Memory B cell (primary cell): ENCODE data around the gene SS18L1.

Experiments
- ATAC-seq: fragments of 150-1000 bp; cut with Tn5 transposase; 2 replicates; pipeline ENCODE4 v1.10.0; 2021; ENCODE audit warnings: low read depth, mild to moderate bottlenecking, moderate library complexity
- DNase-seq, 2 donors: peaks; one replicate each; pipeline ENCODE4 v3.0.0; 2022; ENCODE audit warnings: low spot score in 2 of 2
- H3K27ac Mint-ChIP-seq: one replicate; pipeline ENCODE4 v1.8.0; 2022; ENCODE audit warnings: mild to moderate bottlenecking, moderate library complexity, mixed read lengths
- H3K27me3 Mint-ChIP-seq: one replicate; pipeline ENCODE4 v1.8.0; 2022; ENCODE audit warnings: mixed read lengths
- H3K36me3 Mint-ChIP-seq: one replicate; pipeline ENCODE4 v1.8.0; 2022; ENCODE audit warnings: mild to moderate bottlenecking, mixed read lengths
- H3K4me1 Mint-ChIP-seq: one replicate; pipeline ENCODE4 v1.8.0; 2022; ENCODE audit warnings: mixed read lengths
- H3K4me3 Mint-ChIP-seq: one replicate; pipeline ENCODE4 v1.8.0; 2022; ENCODE audit warnings: mild to moderate bottlenecking, moderate library complexity, mixed read lengths
- H3K9me3 Mint-ChIP-seq: one replicate; pipeline ENCODE4 v1.8.0; 2022; ENCODE audit warnings: mixed read lengths

SS18L1 gene

DNA sequence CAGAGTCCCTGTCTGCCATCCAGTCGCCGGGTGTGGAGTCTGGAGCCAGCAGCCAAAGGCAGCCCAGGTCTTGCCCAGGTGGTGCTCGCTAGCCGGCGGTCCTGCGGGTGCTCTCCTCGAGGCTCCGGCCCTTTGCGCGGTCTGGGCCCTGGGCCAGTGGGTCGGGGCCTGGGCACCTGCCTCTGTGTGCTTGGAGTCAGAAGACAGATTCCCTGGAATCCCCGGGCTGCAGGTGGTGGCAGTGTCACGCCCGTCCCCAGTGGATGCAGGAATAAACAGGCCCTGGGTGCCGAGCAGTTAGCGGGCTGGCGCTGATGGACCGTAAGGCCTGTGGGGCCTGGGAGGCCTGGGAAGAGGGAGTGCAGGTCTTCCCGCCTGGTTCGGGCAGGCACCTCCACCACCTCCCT is 5.3 kb downstream of the SS18L1 start:
- no peaks in the 10 kb centered on the region for H3K9me3 Mint-ChIP-seq
- H3K4me3 Mint-ChIP-seq: no peak overlapping the region
- peaks cover 15% of the 10 kb centered on the region for H3K36me3 Mint-ChIP-seq
- DNase-seq (no peak), ATAC-seq (no peak)
- no peak overlapping the region for H3K27ac Mint-ChIP-seq
- peaks cover 24% of the 10 kb centered on the region for H3K4me1 Mint-ChIP-seq
- no peaks in the 10 kb centered on the region for H3K27me3 Mint-ChIP-seq

DNA sequence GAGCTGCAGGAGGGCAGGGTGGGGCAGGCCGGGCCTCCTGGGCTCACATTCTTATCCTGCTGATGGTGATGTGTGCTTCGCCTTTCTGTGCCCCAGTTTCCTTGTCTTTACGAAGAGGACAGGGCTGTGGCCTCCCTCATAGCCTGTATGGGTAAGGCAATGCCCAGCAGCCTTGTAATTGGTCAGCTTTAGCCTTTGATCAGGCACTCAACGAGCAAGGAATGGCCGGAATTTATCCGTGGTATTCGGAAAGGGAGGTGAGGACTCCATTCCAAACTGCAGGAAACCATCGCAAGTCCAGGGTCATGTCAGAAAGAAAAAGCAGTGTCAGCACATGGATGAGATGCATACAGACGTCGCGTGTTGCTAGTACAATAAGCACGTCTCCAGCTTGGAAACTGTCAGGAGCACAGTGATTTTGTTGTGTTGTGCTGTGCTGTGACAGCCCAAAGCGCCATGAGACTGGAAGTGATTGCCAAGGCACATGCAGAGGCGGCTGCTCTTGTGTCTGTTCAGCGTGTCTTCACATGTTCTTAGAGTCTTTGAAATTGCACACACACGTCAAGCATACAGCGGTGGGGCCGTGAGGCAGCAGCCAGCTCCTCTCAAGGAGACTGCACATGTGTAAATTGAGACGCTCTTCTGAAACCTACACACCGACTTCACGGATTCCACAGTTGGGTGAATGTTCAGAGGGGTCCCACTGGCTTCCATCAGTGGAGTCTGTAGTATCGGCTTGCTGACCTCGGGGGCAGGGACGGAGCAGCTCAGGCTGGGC is 6.2 kb downstream of the SS18L1 start:
- no peak for DNase-seq
- H3K9me3 Mint-ChIP-seq: no peaks in the 10 kb centered on the region
- peaks cover 21% of the 10 kb centered on the region for H3K4me1 Mint-ChIP-seq
- H3K27ac Mint-ChIP-seq: no peak overlapping the region
- H3K36me3 Mint-ChIP-seq: peaks cover 22% of the 10 kb centered on the region
- no peaks in the 10 kb centered on the region for H3K27me3 Mint-ChIP-seq
- no peak for ATAC-seq
- H3K4me3 Mint-ChIP-seq: no peak overlapping the region

DNA sequence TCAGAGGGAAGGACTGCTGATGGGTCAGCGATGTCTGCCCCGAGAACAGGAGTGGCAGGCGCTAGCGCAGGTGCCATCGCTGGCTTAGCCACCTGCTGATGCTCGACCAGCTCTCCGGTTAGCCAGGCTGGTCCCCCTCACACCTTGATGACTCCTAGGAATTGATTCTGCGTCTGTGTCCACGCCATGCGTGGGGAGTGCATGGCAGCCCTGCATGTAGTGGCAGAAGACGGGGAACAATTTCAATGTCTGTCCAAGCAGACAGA is 6.7 kb downstream of the SS18L1 start:
- H3K9me3 Mint-ChIP-seq: no peaks in the 10 kb centered on the region
- H3K27me3 Mint-ChIP-seq: no peaks in the 10 kb centered on the region
- peaks cover 24% of the 10 kb centered on the region for H3K36me3 Mint-ChIP-seq
- ATAC-seq: no peak
- no peak overlapping the region for H3K4me3 Mint-ChIP-seq
- no peak overlapping the region for H3K27ac Mint-ChIP-seq
- DNase-seq: no peak
- H3K4me1 Mint-ChIP-seq: peaks cover 17% of the 10 kb centered on the region

- Mint-ChIP-seq H3K4me3 (no peak overlapping the region), H3K4me1 (peaks cover 15% of the 10 kb centered on the region), H3K36me3 (peaks cover 24% of the 10 kb centered on the region), H3K9me3 (no peaks in the 10 kb centered on the region), H3K27me3 (no peaks in the 10 kb centered on the region), H3K27ac (no peak overlapping the region)
- DNase-seq (no peak), ATAC-seq (no peak)
Observed at GRCh38 chr20:62151225-62151624, 7.7 kb downstream of the SS18L1 start.

DNA sequence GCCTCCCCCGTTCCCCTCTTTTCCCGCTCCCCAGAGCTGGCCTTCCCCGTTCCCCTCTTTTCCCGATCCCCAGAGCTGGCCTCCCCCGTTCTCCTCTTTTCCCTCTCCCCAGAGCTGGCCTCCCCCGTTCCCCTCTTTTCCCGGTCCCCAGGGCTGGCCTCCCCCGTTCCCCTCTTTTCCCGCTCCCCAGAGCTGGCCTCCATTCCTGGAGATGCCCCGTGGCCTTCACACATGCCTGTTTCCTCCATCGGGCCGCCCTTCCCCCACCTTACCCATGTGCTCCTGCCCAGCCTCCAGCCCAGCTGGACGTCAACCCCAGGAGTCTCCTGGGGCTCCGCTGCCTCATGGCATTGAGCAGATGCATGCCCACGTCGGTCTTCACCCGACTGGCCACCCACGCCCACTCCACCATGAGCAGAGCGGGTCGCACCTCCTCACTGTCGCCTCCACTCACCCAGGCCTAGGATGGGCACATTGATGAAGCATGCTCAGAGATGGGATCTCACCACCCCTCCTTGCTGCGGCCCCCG is 8.3 kb downstream of the SS18L1 start:
- DNase-seq (no peak), ATAC-seq (no peak)
- Mint-ChIP-seq H3K36me3 (peaks cover 24% of the 10 kb centered on the region), H3K27me3 (no peaks in the 10 kb centered on the region), H3K4me1 (peaks cover 16% of the 10 kb centered on the region), H3K27ac (no peak overlapping the region), H3K9me3 (no peaks in the 10 kb centered on the region), H3K4me3 (no peak overlapping the region)

DNA sequence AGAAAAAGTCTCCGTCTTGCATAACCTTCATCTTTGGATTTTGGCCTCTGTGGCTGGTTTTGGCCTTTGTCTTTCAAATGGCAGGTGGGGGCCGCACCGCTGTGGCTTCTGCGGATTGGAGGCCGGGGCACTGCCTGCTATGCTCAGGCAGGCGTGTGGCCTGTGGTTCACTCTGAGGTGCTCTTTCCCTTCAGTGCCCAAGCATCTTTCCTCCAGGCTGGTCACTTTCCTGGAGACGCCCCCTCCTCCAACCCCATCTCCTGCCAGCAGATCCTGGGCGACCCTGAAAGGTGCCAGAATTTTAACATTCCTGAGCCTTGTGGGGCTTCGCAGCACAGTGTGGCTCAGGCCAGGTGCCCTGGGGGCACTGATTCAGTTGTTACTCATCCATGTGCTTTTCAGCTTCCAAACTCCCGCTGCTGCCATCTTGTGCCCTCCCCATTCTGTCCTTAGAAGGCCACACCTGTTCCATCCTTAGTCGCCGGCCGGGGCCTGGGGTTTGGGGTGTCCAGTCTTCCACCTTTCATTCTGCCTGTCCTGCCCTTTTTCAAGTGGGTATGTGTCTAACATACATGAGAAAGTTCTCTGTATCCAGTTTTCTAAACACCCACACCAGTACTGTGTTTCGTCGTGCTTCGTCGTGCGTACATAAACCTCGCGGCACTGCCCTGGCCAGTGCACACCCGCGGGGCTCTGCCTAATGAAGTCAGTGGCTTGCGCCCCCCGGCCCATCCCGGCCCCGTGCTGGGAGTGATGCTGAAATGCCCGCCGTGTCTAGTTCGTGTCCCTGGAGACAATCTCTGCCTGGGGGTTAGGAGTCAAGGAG is 12.1 kb downstream of the SS18L1 start:
- peaks cover 25% of the 10 kb centered on the region for H3K36me3 Mint-ChIP-seq
- H3K27me3 Mint-ChIP-seq: no peaks in the 10 kb centered on the region
- H3K9me3 Mint-ChIP-seq: no peaks in the 10 kb centered on the region
- peaks cover 13% of the 10 kb centered on the region for H3K4me1 Mint-ChIP-seq
- no peak overlapping the region for H3K27ac Mint-ChIP-seq
- no peak for ATAC-seq
- no peak for DNase-seq
- no peak overlapping the region for H3K4me3 Mint-ChIP-seq

DNA sequence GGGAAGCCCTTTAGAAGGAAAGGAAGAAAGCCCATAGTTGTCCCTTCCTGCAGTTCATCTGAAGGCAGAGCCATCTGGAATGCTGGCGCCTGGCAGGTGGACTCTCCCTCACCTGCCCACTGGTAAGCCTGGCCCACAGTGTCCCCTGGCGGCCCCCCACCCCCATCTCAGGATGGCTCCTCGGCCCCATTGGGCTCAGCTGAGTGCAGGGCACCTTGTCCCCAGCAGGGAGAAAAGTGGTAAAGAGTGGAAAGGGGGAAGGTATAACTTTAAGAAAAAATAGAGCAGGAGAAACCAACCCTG is 12.6 kb downstream of the SS18L1 start:
- Mint-ChIP-seq H3K36me3 (peaks cover 25% of the 10 kb centered on the region), H3K9me3 (no peaks in the 10 kb centered on the region), H3K27me3 (no peaks in the 10 kb centered on the region), H3K27ac (no peak overlapping the region), H3K4me3 (no peak overlapping the region), H3K4me1 (peaks cover 13% of the 10 kb centered on the region)
- ATAC-seq (no peak), DNase-seq (no peak)

DNA sequence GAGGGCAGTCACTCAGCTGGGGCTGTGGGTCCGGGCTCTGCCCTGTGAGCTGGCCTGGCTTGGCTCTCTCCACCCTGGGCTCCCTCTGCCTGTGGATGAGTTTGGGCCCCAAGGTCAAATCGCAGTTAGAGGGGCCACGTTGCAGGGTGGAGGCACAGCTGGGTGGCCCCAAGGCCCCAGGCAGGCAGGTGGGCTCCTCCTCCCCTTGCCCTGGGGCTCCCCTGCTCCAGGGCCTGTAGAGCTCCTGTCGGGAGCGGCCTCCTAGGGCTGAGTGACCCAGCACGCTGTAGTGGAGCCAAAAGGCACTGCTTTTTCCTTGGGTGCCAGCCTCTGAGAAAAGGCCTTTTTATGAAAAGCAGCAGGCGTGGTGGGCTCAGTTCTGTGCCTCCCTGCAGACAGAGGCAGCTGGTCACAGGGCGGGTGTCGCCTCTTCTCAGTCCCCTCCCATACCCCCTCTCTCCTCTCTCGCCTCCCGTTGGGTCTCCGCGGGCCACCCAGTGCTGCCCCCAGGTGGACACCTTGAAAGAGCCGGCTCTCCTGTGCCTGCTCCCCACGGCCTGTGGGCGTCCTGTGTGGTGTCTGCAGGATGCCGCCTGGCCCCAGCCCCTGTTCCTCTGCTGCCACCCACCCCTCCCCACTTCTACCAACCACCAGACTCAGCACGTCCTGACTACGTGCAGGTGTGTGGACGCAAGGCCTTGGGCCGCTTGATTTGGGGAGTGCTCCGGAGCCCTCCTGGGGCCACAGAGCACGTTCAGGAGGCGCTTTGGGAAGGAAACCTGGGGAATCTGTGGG is 13.2 kb downstream of the SS18L1 start:
- peaks cover 11% of the 10 kb centered on the region for H3K4me1 Mint-ChIP-seq
- no peaks in the 10 kb centered on the region for H3K9me3 Mint-ChIP-seq
- peaks cover 25% of the 10 kb centered on the region for H3K36me3 Mint-ChIP-seq
- H3K27ac Mint-ChIP-seq: no peak overlapping the region
- peak; percentile 99 for ATAC-seq
- DNase-seq: peak; percentile 63 to 65
- no peaks in the 10 kb centered on the region for H3K27me3 Mint-ChIP-seq
- H3K4me3 Mint-ChIP-seq: no peak overlapping the region

GRCh38 chr20:62157387-62158087 is 14.0 kb downstream of the SS18L1 start:
- peaks cover 21% of the 10 kb centered on the region for H3K36me3 Mint-ChIP-seq
- no peaks in the 10 kb centered on the region for H3K27me3 Mint-ChIP-seq
- ATAC-seq: no peak
- no peak overlapping the region for H3K4me3 Mint-ChIP-seq
- no peak overlapping the region for H3K27ac Mint-ChIP-seq
- H3K9me3 Mint-ChIP-seq: no peaks in the 10 kb centered on the region
- DNase-seq: no peak
- peaks cover 11% of the 10 kb centered on the region for H3K4me1 Mint-ChIP-seq

DNA sequence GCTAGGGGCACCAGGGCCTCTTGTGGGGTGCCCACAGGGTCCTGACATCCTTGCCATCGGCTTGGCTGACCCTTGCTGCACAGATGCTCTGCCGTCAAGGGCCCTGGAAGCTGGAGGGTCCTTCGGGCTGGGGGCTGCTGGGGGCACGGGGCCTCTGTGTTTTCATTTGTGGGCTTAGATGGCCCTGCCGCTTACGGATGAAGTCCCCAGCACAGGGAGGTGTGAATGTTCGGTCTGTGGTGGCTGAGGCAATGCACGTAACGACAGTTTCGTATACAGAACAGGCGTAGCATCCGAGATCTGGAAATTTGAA is 14.5 kb downstream of the SS18L1 start:
- H3K36me3 Mint-ChIP-seq: peaks cover 17% of the 10 kb centered on the region
- H3K27ac Mint-ChIP-seq: no peak overlapping the region
- no peak for ATAC-seq
- no peak overlapping the region for H3K4me3 Mint-ChIP-seq
- peaks cover 11% of the 10 kb centered on the region for H3K4me1 Mint-ChIP-seq
- no peaks in the 10 kb centered on the region for H3K27me3 Mint-ChIP-seq
- no peak for DNase-seq
- H3K9me3 Mint-ChIP-seq: no peaks in the 10 kb centered on the region

GRCh38 chr20:62158541-62158940 is 15.0 kb downstream of the SS18L1 start:
- Mint-ChIP-seq H3K36me3 (peaks cover 16% of the 10 kb centered on the region), H3K4me1 (peaks cover 11% of the 10 kb centered on the region), H3K4me3 (no peak overlapping the region), H3K9me3 (no peaks in the 10 kb centered on the region), H3K27ac (no peak overlapping the region), H3K27me3 (no peaks in the 10 kb centered on the region)
- ATAC-seq: no peak
- DNase-seq: no peak

DNA sequence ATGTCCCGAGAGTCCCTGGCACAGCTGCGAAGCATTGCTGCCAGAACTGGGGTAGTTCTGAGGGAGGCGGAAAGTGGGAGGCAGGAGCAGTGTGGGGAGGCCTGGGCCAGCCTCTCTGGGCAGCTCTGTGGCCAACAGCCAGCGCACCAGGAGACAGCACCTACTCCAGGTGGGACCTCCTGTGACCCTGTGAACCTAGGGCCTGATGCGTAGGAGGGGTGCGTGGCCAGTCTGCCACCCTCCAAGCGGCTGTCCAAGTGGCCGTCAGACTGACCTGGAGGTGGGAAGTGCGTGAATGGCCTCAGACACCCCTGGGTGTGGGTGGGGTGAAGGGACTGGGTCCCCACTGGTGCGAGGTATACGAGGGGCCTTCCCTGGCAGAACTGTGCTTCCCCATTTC is 15.5 kb downstream of the SS18L1 start:
- Mint-ChIP-seq H3K27me3 (no peaks in the 10 kb centered on the region), H3K27ac (no peak overlapping the region), H3K4me1 (peaks cover 11% of the 10 kb centered on the region), H3K36me3 (peaks cover 14% of the 10 kb centered on the region), H3K4me3 (no peak overlapping the region), H3K9me3 (no peaks in the 10 kb centered on the region)
- no peak for DNase-seq
- ATAC-seq: no peak

DNA sequence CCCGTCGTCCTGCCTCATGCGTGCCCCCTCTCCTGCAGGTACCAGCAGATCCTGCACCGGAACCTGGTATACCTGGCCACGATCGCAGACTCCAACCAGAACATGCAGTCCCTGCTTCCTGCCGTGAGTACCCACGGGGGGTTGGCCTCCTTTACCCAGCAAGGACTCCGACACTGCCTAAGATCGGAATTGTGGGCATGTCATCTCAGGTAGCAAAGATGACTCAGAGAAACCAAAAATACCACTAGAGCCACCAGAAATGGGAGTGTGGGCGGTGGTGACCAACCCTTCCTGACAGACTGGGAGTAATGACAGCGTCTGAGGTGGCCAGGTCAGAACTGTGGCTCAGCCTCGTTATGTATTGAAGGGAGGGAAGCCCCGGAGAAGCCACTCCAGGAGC is 16.3 kb downstream of the SS18L1 start:
- H3K4me3 Mint-ChIP-seq: no peak overlapping the region
- H3K27ac Mint-ChIP-seq: no peak overlapping the region
- H3K4me1 Mint-ChIP-seq: peaks cover 11% of the 10 kb centered on the region
- H3K9me3 Mint-ChIP-seq: no peaks in the 10 kb centered on the region
- H3K27me3 Mint-ChIP-seq: no peaks in the 10 kb centered on the region
- ATAC-seq (no peak), DNase-seq (no peak)
- H3K36me3 Mint-ChIP-seq: peaks cover 9% of the 10 kb centered on the region

DNA sequence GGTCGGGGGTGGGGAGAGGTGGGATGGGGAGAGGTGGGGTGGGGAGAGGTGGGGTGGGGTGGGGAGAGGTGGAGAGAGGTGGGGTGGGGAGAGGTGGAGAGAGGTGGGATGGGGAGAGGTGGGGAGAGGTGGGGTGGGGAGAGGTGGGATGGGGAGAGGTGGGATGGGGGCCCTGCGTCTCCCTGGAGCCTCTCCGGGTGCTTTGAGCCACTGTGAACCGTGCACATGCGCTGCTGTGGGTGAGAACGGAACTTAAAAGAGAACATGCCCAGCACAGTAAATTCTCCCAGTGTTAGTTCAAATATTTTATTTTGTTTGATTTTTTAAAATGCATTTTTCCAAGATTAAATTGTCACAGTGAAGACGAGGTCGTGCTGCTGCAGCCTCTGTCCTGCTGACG is 16.7 kb downstream of the SS18L1 start:
- DNase-seq: no peak

More for the DNA sequence above, 16.7 kb downstream of the SS18L1 start:
- peaks cover 9% of the 10 kb centered on the region for H3K36me3 Mint-ChIP-seq
- ATAC-seq: no peak
- peaks cover 11% of the 10 kb centered on the region for H3K4me1 Mint-ChIP-seq
- H3K4me3 Mint-ChIP-seq: no peak overlapping the region
- H3K27me3 Mint-ChIP-seq: no peaks in the 10 kb centered on the region
- no peak overlapping the region for H3K27ac Mint-ChIP-seq
- no peaks in the 10 kb centered on the region for H3K9me3 Mint-ChIP-seq
